WTC11 (cell line): ENCODE measurements around the gene MTUS2. TPM values are rescaled to one million over a fixed set of nuclear protein-coding genes. Genes with fewer than 3 reads are reported as not detected.

Source experiments
- ATAC-seq: fragments of 200-7000 bp; cut with Tn5 transposase; 2 replicates; pipeline ENCODE4 v1.10.0; 2021; ENCODE audit warnings: mild to moderate bottlenecking, moderate library complexity
- CTCF ChIA-PET: fragments of 300-600 bp; sonication (Branson Sonifier 250); formaldehyde crosslinking; loops from one replicate; lab custom pipeline; 2021; ENCODE audit warnings: antibody characterized with exemption; lab: Charles Lee
- POLR2A ChIA-PET: fragments of 350-600 bp; sonication (Branson Sonifier 250); formaldehyde crosslinking; loops from one replicate; lab custom pipeline; 2021; ENCODE audit warnings: antibody characterized with exemption; lab: Charles Lee
- DNase-seq: peaks from one replicate; pipeline ENCODE4 v3.0.0; 2021; ENCODE audit warnings: low spot score
- H3K27ac Mint-ChIP-seq: 2 replicates; pipeline ENCODE4 v1.8.0; 2021; ENCODE audit warnings: mixed read lengths
- H3K27me3 Mint-ChIP-seq: 2 replicates; pipeline ENCODE4 v1.8.0; 2021; ENCODE audit warnings: low read depth, mild to moderate bottlenecking, moderate library complexity, mixed read lengths
- H3K36me3 Mint-ChIP-seq: 2 replicates; pipeline ENCODE4 v1.8.0; 2021; ENCODE audit warnings: mixed read lengths
- H3K4me1 Mint-ChIP-seq: 2 replicates; pipeline ENCODE4 v1.8.0; 2022; ENCODE audit warnings: mixed read lengths
- H3K4me3 Mint-ChIP-seq: 2 replicates; pipeline ENCODE4 v1.8.0; 2021; ENCODE audit warnings: mild to moderate bottlenecking, moderate library complexity, mixed read lengths
- H3K9me3 Mint-ChIP-seq: 2 replicates; pipeline ENCODE4 v1.8.0; 2021; ENCODE audit warnings: mixed read lengths
- CREM ChIP-seq: sonication (generic); formaldehyde crosslinking; IDR thresholded peaks from 2 replicates; pipeline ENCODE4 v1.8.1; 2022; ENCODE audit warnings: mild to moderate bottlenecking, missing genetic modification reagents, moderate library complexity
- ESRRA ChIP-seq: sonication (generic); formaldehyde crosslinking; IDR thresholded peaks from 2 replicates; pipeline ENCODE4 v1.8.1; 2022; ENCODE audit warnings: mild to moderate bottlenecking, missing genetic modification reagents, borderline replicate concordance
- FOXP4 ChIP-seq: sonication (generic); formaldehyde crosslinking; IDR thresholded peaks from 2 replicates; pipeline ENCODE4 v1.8.0; 2022; ENCODE audit warnings: mild to moderate bottlenecking, missing genetic modification reagents
- GABPB1 ChIP-seq: sonication (generic); formaldehyde crosslinking; IDR thresholded peaks from 2 replicates; pipeline ENCODE4 v1.8.1; 2023; ENCODE audit warnings: mild to moderate bottlenecking, missing genetic modification reagents
- GTF2I ChIP-seq: fragments of 250-450 bp; sonication (Bioruptor Pico); conservative IDR thresholded peaks from 2 replicates; pipeline ENCODE4 v1.4.0; 2021; ENCODE audit warnings: mild to moderate bottlenecking
- OVOL2 ChIP-seq: fragments of 250-450 bp; sonication (Bioruptor Pico); IDR thresholded peaks from 2 replicates; pipeline ENCODE4 v1.9.0; 2021; ENCODE audit warnings: mild to moderate bottlenecking, borderline replicate concordance
- PRRX2 ChIP-seq: fragments of 250-450 bp; sonication (Bioruptor Pico); IDR thresholded peaks from 2 replicates; pipeline ENCODE4 v1.8.0; 2021; ENCODE audit warnings: mild to moderate bottlenecking
- RELA ChIP-seq: sonication (generic); formaldehyde crosslinking; IDR thresholded peaks from 2 replicates; pipeline ENCODE4 v1.8.1; 2022; ENCODE audit warnings: missing genetic modification reagents, mild to moderate bottlenecking, borderline replicate concordance
- SOX15 ChIP-seq: fragments of 250-450 bp; sonication (Bioruptor Pico); IDR thresholded peaks from 2 replicates; pipeline ENCODE4 v1.9.0; 2021; ENCODE audit warnings: mild to moderate bottlenecking
- TCF7 ChIP-seq: sonication (generic); formaldehyde crosslinking; IDR thresholded peaks from 2 replicates; pipeline ENCODE4 v1.8.0; 2022; ENCODE audit warnings: mild to moderate bottlenecking, low read depth, missing genetic modification reagents, moderate library complexity
- TEAD4 ChIP-seq: sonication (generic); formaldehyde crosslinking; IDR thresholded peaks from 2 replicates; pipeline ENCODE4 v1.8.0; 2022; ENCODE audit warnings: mild to moderate bottlenecking, missing genetic modification reagents
- ZBTB43 ChIP-seq: sonication (generic); formaldehyde crosslinking; IDR thresholded peaks from 2 replicates; pipeline ENCODE4 v1.8.1; 2023; ENCODE audit warnings: mild to moderate bottlenecking, missing genetic modification reagents
- ZNF263 ChIP-seq: sonication (generic); formaldehyde crosslinking; IDR thresholded peaks from 2 replicates; pipeline ENCODE4 v1.8.1; 2022; ENCODE audit warnings: low read depth, mild to moderate bottlenecking, moderate library complexity, missing genetic modification reagents
- ZNF396 ChIP-seq: fragments of 250-450 bp; sonication (Bioruptor Pico); IDR thresholded peaks from 2 replicates; pipeline ENCODE4 v1.8.0; 2021; ENCODE audit warnings: mild to moderate bottlenecking, moderate library complexity, borderline replicate concordance
- ZNF416 ChIP-seq: fragments of 250-450 bp; sonication (Bioruptor Pico); IDR thresholded peaks from 2 replicates; pipeline ENCODE4 v1.9.0; 2021; ENCODE audit warnings: mild to moderate bottlenecking, inconsistent platforms
- ZNF671 ChIP-seq: fragments of 250-450 bp; sonication (Bioruptor Pico); IDR thresholded peaks from 2 replicates; pipeline ENCODE4 v1.8.0; 2021; ENCODE audit warnings: mild to moderate bottlenecking
- total RNA-seq: library from RNA; stranded (reverse); gene quantifications from 3 replicates; pipeline ENCODE4 v1.2.3, GENCODE V29; 2021
- TF ChIP-seq, protein P1 (sequence below): sonication (generic); formaldehyde crosslinking; IDR thresholded peaks from 2 replicates; pipeline ENCODE4 v1.8.1; 2023; ENCODE audit warnings: mild to moderate bottlenecking, missing genetic modification reagents, borderline replicate concordance
- TF ChIP-seq, protein P2 (sequence below): sonication (generic); formaldehyde crosslinking; IDR thresholded peaks from 2 replicates; pipeline ENCODE4 v1.8.1; 2022; ENCODE audit warnings: low read depth, missing genetic modification reagents, borderline replicate concordance
- TF ChIP-seq, protein P3 (sequence below): sonication (generic); formaldehyde crosslinking; IDR thresholded peaks from 2 replicates; pipeline ENCODE4 v1.8.1; 2023; ENCODE audit warnings: mild to moderate bottlenecking, moderate library complexity, missing genetic modification reagents
- TF ChIP-seq, protein P4 (sequence below): sonication (generic); formaldehyde crosslinking; IDR thresholded peaks from 2 replicates; pipeline ENCODE4 v1.8.0; 2023; ENCODE audit warnings: missing genetic modification reagents, mild to moderate bottlenecking, borderline replicate concordance
- TF ChIP-seq, protein P5 (sequence below): sonication (generic); formaldehyde crosslinking; IDR thresholded peaks from 2 replicates; pipeline ENCODE4 v1.8.1; 2022; ENCODE audit warnings: mild to moderate bottlenecking, missing genetic modification reagents, moderate library complexity, borderline replicate concordance

MTUS2 gene
- total RNA-seq, 1 experiment from 2014 or later: 0.22 TPM

DNA sequence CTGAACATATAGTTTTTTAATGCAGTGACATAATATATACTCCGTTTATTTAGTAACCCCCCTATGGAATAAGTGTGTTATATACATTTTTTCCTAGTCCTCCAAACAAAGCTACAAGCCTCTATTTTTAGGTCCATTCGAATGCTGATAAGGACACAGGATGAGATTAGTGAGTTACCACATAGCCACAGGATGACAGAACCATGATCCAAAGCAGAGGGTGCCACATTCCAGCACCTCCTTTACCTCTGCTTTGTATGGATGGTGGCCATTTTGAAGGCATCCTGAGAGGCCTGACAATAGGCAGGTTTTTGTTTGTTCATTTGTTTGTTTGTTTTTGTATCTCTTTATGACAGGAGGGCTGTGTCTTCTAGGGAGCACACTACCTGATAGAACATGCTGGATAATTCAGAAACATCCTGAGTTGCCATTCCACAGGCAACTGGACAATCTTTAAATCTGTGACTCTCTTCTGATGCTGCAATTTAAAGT lies 186.3 kb downstream of the MTUS2 start:
- CTCF ChIA-PET: interaction anchor here (1.4 kb wide), 1 partner anchor 362 kb away, joined by 4 read pairs; no protein-coding TSS in a partner anchor
- H3K36me3 Mint-ChIP-seq: no peaks in the 10 kb centered on the region
- no peak for ATAC-seq
- no peaks in the 10 kb centered on the region for H3K27me3 Mint-ChIP-seq
- H3K4me1 Mint-ChIP-seq: peaks cover 23% of the 10 kb centered on the region
- no peak for TF ChIP-seq TEAD4 (CRISPR knock-in tag)
- TF ChIP-seq, protein P1, sequence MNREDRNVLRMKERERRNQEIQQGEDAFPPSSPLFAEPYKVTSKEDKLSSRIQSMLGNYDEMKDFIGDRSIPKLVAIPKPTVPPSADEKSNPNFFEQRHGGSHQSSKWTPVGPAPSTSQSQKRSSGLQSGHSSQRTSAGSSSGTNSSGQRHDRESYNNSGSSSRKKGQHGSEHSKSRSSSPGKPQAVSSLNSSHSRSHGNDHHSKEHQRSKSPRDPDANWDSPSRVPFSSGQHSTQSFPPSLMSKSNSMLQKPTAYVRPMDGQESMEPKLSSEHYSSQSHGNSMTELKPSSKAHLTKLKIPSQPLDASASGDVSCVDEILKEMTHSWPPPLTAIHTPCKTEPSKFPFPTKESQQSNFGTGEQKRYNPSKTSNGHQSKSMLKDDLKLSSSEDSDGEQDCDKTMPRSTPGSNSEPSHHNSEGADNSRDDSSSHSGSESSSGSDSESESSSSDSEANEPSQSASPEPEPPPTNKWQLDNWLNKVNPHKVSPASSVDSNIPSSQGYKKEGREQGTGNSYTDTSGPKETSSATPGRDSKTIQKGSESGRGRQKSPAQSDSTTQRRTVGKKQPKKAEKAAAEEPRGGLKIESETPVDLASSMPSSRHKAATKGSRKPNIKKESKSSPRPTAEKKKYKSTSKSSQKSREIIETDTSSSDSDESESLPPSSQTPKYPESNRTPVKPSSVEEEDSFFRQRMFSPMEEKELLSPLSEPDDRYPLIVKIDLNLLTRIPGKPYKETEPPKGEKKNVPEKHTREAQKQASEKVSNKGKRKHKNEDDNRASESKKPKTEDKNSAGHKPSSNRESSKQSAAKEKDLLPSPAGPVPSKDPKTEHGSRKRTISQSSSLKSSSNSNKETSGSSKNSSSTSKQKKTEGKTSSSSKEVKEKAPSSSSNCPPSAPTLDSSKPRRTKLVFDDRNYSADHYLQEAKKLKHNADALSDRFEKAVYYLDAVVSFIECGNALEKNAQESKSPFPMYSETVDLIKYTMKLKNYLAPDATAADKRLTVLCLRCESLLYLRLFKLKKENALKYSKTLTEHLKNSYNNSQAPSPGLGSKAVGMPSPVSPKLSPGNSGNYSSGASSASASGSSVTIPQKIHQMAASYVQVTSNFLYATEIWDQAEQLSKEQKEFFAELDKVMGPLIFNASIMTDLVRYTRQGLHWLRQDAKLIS (CRISPR knock-in tag): no peak
- no peak for TF ChIP-seq ZNF396 (CRISPR knock-in tag)
- TF ChIP-seq GTF2I: no peak
- no peak for TF ChIP-seq GABPB1 (CRISPR knock-in tag)
- no peak for TF ChIP-seq ZNF263
- no peak for TF ChIP-seq CREM
- no peak for TF ChIP-seq TCF7
- TF ChIP-seq RELA: no peak
- TF ChIP-seq PRRX2 (CRISPR knock-in tag): no peak
- TF ChIP-seq, protein P2, sequence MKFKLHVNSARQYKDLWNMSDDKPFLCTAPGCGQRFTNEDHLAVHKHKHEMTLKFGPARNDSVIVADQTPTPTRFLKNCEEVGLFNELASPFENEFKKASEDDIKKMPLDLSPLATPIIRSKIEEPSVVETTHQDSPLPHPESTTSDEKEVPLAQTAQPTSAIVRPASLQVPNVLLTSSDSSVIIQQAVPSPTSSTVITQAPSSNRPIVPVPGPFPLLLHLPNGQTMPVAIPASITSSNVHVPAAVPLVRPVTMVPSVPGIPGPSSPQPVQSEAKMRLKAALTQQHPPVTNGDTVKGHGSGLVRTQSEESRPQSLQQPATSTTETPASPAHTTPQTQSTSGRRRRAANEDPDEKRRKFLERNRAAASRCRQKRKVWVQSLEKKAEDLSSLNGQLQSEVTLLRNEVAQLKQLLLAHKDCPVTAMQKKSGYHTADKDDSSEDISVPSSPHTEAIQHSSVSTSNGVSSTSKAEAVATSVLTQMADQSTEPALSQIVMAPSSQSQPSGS (CRISPR knock-in tag): no peak
- TF ChIP-seq SOX15 (CRISPR knock-in tag): no peak
- no peak for TF ChIP-seq ZBTB43
- TF ChIP-seq ESRRA (CRISPR knock-in tag): no peak
- no peak for TF ChIP-seq OVOL2
- no peak for TF ChIP-seq ZNF416 (CRISPR knock-in tag)
- H3K27ac Mint-ChIP-seq: no peak overlapping the region
- DNase-seq: no peak
- POLR2A ChIA-PET: no interaction called here
- H3K4me3 Mint-ChIP-seq: no peak overlapping the region
- H3K9me3 Mint-ChIP-seq: no peaks in the 10 kb centered on the region

- ATAC-seq (no peak), DNase-seq (no peak)
- Mint-ChIP-seq H3K9me3 (no peaks in the 10 kb centered on the region), H3K36me3 (no peaks in the 10 kb centered on the region), H3K4me1 (peaks cover 23% of the 10 kb centered on the region), H3K27ac (no peak overlapping the region), H3K27me3 (no peaks in the 10 kb centered on the region), H3K4me3 (no peak overlapping the region)
- CTCF ChIA-PET: no interaction called here
- POLR2A ChIA-PET: no interaction called here
- TF ChIP-seq ZNF671 (CRISPR knock-in tag): no peak
- no peak for TF ChIP-seq FOXP4
- TF ChIP-seq, protein P3, sequence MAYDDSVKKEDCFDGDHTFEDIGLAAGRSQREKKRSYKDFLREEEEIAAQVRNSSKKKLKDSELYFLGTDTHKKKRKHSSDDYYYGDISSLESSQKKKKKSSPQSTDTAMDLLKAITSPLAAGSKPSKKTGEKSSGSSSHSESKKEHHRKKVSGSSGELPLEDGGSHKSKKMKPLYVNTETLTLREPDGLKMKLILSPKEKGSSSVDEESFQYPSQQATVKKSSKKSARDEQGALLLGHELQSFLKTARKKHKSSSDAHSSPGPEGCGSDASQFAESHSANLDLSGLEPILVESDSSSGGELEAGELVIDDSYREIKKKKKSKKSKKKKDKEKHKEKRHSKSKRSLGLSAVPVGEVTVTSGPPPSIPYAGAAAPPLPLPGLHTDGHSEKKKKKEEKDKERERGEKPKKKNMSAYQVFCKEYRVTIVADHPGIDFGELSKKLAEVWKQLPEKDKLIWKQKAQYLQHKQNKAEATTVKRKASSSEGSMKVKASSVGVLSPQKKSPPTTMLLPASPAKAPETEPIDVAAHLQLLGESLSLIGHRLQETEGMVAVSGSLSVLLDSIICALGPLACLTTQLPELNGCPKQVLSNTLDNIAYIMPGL: no peak
- TF ChIP-seq, protein P4, sequence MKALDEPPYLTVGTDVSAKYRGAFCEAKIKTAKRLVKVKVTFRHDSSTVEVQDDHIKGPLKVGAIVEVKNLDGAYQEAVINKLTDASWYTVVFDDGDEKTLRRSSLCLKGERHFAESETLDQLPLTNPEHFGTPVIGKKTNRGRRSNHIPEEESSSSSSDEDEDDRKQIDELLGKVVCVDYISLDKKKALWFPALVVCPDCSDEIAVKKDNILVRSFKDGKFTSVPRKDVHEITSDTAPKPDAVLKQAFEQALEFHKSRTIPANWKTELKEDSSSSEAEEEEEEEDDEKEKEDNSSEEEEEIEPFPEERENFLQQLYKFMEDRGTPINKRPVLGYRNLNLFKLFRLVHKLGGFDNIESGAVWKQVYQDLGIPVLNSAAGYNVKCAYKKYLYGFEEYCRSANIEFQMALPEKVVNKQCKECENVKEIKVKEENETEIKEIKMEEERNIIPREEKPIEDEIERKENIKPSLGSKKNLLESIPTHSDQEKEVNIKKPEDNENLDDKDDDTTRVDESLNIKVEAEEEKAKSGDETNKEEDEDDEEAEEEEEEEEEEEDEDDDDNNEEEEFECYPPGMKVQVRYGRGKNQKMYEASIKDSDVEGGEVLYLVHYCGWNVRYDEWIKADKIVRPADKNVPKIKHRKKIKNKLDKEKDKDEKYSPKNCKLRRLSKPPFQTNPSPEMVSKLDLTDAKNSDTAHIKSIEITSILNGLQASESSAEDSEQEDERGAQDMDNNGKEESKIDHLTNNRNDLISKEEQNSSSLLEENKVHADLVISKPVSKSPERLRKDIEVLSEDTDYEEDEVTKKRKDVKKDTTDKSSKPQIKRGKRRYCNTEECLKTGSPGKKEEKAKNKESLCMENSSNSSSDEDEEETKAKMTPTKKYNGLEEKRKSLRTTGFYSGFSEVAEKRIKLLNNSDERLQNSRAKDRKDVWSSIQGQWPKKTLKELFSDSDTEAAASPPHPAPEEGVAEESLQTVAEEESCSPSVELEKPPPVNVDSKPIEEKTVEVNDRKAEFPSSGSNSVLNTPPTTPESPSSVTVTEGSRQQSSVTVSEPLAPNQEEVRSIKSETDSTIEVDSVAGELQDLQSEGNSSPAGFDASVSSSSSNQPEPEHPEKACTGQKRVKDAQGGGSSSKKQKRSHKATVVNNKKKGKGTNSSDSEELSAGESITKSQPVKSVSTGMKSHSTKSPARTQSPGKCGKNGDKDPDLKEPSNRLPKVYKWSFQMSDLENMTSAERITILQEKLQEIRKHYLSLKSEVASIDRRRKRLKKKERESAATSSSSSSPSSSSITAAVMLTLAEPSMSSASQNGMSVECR: no peak
- TF ChIP-seq, protein P5, sequence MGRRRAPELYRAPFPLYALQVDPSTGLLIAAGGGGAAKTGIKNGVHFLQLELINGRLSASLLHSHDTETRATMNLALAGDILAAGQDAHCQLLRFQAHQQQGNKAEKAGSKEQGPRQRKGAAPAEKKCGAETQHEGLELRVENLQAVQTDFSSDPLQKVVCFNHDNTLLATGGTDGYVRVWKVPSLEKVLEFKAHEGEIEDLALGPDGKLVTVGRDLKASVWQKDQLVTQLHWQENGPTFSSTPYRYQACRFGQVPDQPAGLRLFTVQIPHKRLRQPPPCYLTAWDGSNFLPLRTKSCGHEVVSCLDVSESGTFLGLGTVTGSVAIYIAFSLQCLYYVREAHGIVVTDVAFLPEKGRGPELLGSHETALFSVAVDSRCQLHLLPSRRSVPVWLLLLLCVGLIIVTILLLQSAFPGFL: no peak
Observed at GRCh38 chr13:29008296-29008695, 188.2 kb downstream of the MTUS2 start.
